ENCODE data around the gene CDH10.

Gene CDH10

DNA sequence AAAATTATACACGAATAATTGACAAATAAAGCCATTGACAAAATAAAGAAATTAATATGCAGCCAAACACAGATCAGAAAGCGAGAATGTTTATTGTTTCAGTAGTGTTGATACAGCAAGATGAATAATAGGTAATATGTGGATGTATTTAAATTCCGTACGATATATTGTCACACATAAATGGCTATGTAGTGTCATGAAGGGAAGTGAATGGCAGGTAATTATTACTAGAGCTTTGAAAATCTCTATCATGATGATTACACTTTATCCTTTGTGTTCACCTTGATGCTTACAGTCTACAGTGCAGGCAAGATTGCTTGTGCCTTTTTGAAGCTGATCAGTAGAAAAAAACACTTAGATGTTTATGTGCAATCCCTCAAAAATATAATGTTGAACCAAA, 23.3 kb upstream of the CDH10 start:
- Histone ChIP-seq H2AFZ (ENCODE audit: low read depth, low read length) (no peak overlapping the region), H3K27ac (ENCODE audit: low read length) (no peak overlapping the region), H4K20me1 (ENCODE audit: insufficient read depth, low read length) (no peaks in the 10 kb centered on the region), H3K4me1 (ENCODE audit: low read length) (no peaks in the 10 kb centered on the region), H3K4me2 (ENCODE audit: low read length) (no peak overlapping the region), H3K9ac (ENCODE audit: low read length) (no peak overlapping the region), H3K9me3 (ENCODE audit: insufficient read depth, low read length) (no peaks in the 10 kb centered on the region), H3K27me3 (ENCODE audit: low read depth, low read length) (no peaks in the 10 kb centered on the region), H3K36me3 (replicated peaks; ENCODE audit: low read depth, low read length) (no peaks in the 10 kb centered on the region), H3K79me2 (ENCODE audit: low read length) (no peaks in the 10 kb centered on the region), H3K4me3 (ENCODE audit: low read length) (no peak overlapping the region)
- TF ChIP-seq EZH2phosphoT487 (IDR thresholded peaks at IDR 0.05; ENCODE audit: low read depth) (no peak), CTCF (IDR thresholded peaks at IDR 0.05; ENCODE audit: low read depth, low read length) (no peak)

DNA sequence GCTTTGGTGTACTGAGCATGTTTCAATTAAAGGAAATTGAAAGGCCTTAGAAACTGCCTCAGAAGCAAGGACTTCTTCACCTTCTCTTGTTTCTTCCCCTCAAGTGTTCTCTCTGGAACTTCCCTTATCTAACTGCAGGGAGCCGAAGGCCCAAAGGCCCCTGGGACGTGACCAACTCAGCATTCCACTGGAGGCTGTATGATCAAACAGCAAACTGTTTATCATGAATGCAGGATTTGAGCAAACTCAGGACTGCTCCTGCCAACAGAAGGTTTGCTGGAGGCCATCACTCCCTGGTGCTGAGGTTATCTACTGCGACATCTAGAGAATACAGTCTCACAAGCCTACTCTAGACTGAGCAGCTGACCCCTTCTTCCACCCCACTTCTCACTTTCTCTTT, 4.8 kb upstream of the CDH10 start:
- no peak overlapping the region for H3K4me3 ChIP-seq (ENCODE audit: low read length)
- TF ChIP-seq CTCF (IDR thresholded peaks at IDR 0.05; ENCODE audit: low read depth, low read length) = no peak
- no peak for TF ChIP-seq EZH2phosphoT487 (IDR thresholded peaks at IDR 0.05; ENCODE audit: low read depth)
- no peaks in the 10 kb centered on the region for H3K9me3 ChIP-seq (ENCODE audit: insufficient read depth, low read length)
- H3K27ac ChIP-seq (ENCODE audit: low read length) = no peak overlapping the region
- no peaks in the 10 kb centered on the region for H3K27me3 ChIP-seq (ENCODE audit: low read depth, low read length)
- no peaks in the 10 kb centered on the region for H3K36me3 ChIP-seq (replicated peaks; ENCODE audit: low read depth, low read length)
- no peaks in the 10 kb centered on the region for H4K20me1 ChIP-seq (ENCODE audit: insufficient read depth, low read length)
- no peak overlapping the region for H3K4me2 ChIP-seq (ENCODE audit: low read length)
- no peak overlapping the region for H3K9ac ChIP-seq (ENCODE audit: low read length)
- H3K79me2 ChIP-seq (ENCODE audit: low read length) = no peaks in the 10 kb centered on the region
- H2AFZ ChIP-seq (ENCODE audit: low read depth, low read length) = no peak overlapping the region
- no peaks in the 10 kb centered on the region for H3K4me1 ChIP-seq (ENCODE audit: low read length)

DNA sequence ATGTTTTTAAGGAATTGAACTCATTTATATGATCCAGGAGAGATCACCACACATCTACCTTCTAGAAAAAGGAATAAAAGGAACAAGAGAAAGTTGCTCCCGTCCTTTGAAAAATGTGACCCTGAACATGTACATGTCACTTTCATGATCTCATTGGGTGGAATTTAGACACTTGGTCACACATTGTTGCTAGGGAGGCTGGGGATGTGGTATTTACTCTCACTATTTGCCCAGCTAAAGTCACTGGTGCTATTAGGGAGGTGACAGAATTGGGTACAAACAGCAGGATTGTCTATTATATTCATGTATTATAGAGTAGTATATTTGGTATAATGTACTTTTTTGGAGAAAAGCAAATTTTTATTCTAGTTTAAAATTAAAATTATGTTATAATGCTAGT, 2.1 kb upstream of the CDH10 start:
- Histone ChIP-seq H3K36me3 (replicated peaks; ENCODE audit: low read depth, low read length) (no peaks in the 10 kb centered on the region), H3K79me2 (ENCODE audit: low read length) (no peaks in the 10 kb centered on the region), H3K27me3 (ENCODE audit: low read depth, low read length) (no peaks in the 10 kb centered on the region), H3K4me2 (ENCODE audit: low read length) (no peak overlapping the region), H3K27ac (ENCODE audit: low read length) (no peak overlapping the region), H3K9ac (ENCODE audit: low read length) (no peak overlapping the region), H3K4me1 (ENCODE audit: low read length) (no peaks in the 10 kb centered on the region), H2AFZ (ENCODE audit: low read depth, low read length) (no peak overlapping the region), H3K9me3 (ENCODE audit: insufficient read depth, low read length) (no peaks in the 10 kb centered on the region), H4K20me1 (ENCODE audit: insufficient read depth, low read length) (no peaks in the 10 kb centered on the region), H3K4me3 (ENCODE audit: low read length) (no peak overlapping the region)
- no peak for TF ChIP-seq EZH2phosphoT487 (IDR thresholded peaks at IDR 0.05; ENCODE audit: low read depth)
- no peak for TF ChIP-seq CTCF (IDR thresholded peaks at IDR 0.05; ENCODE audit: low read depth, low read length)

DNA sequence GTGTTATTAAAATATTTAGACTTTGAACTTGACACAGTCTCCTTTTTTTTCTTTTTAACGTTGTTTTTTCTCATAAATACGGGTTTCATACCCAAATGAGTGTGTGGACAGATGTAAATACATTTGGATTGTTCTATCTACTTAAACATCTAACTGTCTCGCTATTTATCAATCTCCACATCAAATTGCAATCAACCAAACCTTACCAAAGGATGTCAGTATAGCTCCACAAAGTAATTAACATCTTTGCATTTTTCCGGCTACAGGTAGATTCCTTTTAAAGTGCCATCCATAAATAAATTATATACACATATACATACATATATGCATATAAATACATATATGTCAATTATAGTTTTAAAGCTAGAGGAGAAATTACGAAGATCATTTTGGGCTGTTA, 705 bp upstream of the CDH10 start:
- Histone ChIP-seq H3K27ac (ENCODE audit: low read length) (no peak overlapping the region), H4K20me1 (ENCODE audit: insufficient read depth, low read length) (no peaks in the 10 kb centered on the region), H3K9ac (ENCODE audit: low read length) (no peak overlapping the region), H2AFZ (ENCODE audit: low read depth, low read length) (no peak overlapping the region), H3K4me3 (ENCODE audit: low read length) (no peak overlapping the region), H3K36me3 (replicated peaks; ENCODE audit: low read depth, low read length) (no peaks in the 10 kb centered on the region), H3K4me2 (ENCODE audit: low read length) (no peak overlapping the region), H3K9me3 (ENCODE audit: insufficient read depth, low read length) (no peaks in the 10 kb centered on the region), H3K27me3 (ENCODE audit: low read depth, low read length) (no peaks in the 10 kb centered on the region), H3K4me1 (ENCODE audit: low read length) (no peaks in the 10 kb centered on the region), H3K79me2 (ENCODE audit: low read length) (no peaks in the 10 kb centered on the region)
- TF ChIP-seq CTCF (IDR thresholded peaks at IDR 0.05; ENCODE audit: low read depth, low read length) (no peak), EZH2phosphoT487 (IDR thresholded peaks at IDR 0.05; ENCODE audit: low read depth) (no peak)

Measured in OCI-LY3 (cell line).